ENCODE measurements around the gene KRTAP24-1. TPM values are rescaled to one million over a fixed set of nuclear protein-coding genes. Genes with fewer than 3 reads are reported as not detected.

KRTAP24-1 gene
- total and polyA plus RNA-seq, 9 of the 15 experiments (the other 6 are each of a cell fraction or from before 2014, with no cell fraction given): not detected

DNA sequence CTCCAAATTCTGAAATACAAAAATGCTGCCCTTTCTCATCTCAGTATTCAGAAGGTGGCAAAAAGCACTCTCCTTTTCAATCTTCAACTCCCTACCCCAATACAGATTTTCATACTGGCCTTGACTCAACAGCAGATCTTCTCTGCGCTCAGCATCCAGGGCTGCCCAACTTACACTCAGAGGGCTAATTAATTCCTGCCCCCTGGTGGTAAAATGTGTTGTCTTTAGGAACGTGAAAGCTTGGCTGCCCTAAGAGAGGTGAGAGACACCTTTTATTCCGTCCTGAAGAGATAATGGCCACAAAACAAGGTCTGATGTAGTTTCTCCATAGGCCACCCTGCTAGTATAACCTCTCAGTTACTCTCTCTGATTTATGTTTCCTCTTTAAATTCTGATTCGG is 25.0 kb downstream of the KRTAP24-1 start:
- FAIRE-seq: no peak
- CTCF ChIA-PET (ENCODE audit: low intra/inter-chr PET ratio): no interaction called here

More for the DNA sequence above, 25.0 kb downstream of the KRTAP24-1 start:
- in situ Hi-C loops (cut with MboI): no loop called here
- Histone ChIP-seq H3K9me1 (ENCODE audit: control insufficient read depth, insufficient read depth, low read length) (no peaks in the 10 kb centered on the region), H3K27ac (ENCODE audit: extremely low read depth, low read depth, low read length) (no peak overlapping the region), H3K27me3 (ENCODE audit: control insufficient read depth in 2 of 2, insufficient read depth in 2 of 2, low read length in 2 of 2) (no peaks in the 10 kb centered on the region), H3K9me3 (replicated peaks; ENCODE audit: control insufficient read depth, insufficient read depth, low read depth, low read length) (no peaks in the 10 kb centered on the region), H4K20me1 (replicated peaks; ENCODE audit: control insufficient read depth, insufficient read depth, low read length) (no peaks in the 10 kb centered on the region), H2AFZ (ENCODE audit: low read depth, low read length) (no peak overlapping the region), H3K4me3 (no peak overlapping the region), H3K4me1 (replicated peaks in 1 of 2; ENCODE audit: control insufficient read depth in 2 of 2, insufficient read depth in 2 of 2, low read length in 2 of 2) (no peaks in the 10 kb centered on the region), H3K9ac (ENCODE audit: insufficient read depth in 1 of 2, low read depth in 2 of 2, low read length in 2 of 2) (no peak overlapping the region), H3K36me3 (ENCODE audit: control insufficient read depth, insufficient read depth, low read length) (no peaks in the 10 kb centered on the region), H3K79me2 (ENCODE audit: control insufficient read depth, insufficient read depth, low read length) (no peaks in the 10 kb centered on the region), H3K4me2 (ENCODE audit: insufficient read depth, low read length) (no peak overlapping the region)
- WGBS (ENCODE audit: insufficient coverage, low coverage, missing lambda C conversion rate): 2% methylated on average over 4 of the region's 4 CpGs
- no peak for TF ChIP-seq ZFPM2 (CRISPR knock-in tag; IDR thresholded peaks at IDR 0.05)
- peak; percentile 25 to 59; a peak in 3 of 4 replicates for TF ChIP-seq RAD21 (CRISPR knock-in tag; conservative IDR thresholded peaks at IDR 0.05 in 1 of 2, IDR thresholded peaks at IDR 0.05 in 1 of 2)
- no peak for TF ChIP-seq SMARCE1 (IDR thresholded peaks at IDR 0.05)
- TF ChIP-seq, protein P1, sequence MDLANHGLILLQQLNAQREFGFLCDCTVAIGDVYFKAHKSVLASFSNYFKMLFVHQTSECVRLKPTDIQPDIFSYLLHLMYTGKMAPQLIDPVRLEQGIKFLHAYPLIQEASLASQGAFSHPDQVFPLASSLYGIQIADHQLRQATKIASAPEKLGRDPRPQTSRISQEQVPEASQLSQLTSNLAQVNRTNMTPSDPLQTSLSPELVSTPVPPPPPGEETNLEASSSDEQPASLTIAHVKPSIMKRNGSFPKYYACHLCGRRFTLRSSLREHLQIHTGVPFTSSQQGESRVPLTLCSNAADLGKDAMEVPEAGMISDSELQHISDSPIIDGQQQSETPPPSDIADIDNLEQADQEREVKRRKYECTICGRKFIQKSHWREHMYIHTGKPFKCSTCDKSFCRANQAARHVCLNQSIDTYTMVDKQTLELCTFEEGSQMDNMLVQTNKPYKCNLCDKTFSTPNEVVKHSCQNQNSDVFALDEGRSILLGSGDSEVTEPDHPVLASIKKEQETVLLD (IDR thresholded peaks at IDR 0.05): no peak
- TF ChIP-seq ZNF347 (CRISPR knock-in tag; IDR thresholded peaks at IDR 0.05; ENCODE audit: low read depth): no peak
- 0 out of 2 replicates have a peak, but pooled peaks have one; percentile 19 for TF ChIP-seq SMC3 (conservative IDR thresholded peaks at IDR 0.05; ENCODE audit: insufficient read depth, low read depth, low read length)
- TF ChIP-seq, protein P2, sequence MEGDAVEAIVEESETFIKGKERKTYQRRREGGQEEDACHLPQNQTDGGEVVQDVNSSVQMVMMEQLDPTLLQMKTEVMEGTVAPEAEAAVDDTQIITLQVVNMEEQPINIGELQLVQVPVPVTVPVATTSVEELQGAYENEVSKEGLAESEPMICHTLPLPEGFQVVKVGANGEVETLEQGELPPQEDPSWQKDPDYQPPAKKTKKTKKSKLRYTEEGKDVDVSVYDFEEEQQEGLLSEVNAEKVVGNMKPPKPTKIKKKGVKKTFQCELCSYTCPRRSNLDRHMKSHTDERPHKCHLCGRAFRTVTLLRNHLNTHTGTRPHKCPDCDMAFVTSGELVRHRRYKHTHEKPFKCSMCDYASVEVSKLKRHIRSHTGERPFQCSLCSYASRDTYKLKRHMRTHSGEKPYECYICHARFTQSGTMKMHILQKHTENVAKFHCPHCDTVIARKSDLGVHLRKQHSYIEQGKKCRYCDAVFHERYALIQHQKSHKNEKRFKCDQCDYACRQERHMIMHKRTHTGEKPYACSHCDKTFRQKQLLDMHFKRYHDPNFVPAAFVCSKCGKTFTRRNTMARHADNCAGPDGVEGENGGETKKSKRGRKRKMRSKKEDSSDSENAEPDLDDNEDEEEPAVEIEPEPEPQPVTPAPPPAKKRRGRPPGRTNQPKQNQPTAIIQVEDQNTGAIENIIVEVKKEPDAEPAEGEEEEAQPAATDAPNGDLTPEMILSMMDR (IDR thresholded peaks at IDR 0.05 in 2 of 3, conservative IDR thresholded peaks at IDR 0.05 in 1 of 3; ENCODE audit: insufficient read depth in 2 of 3, low read depth in 1 of 3, low read length in 3 of 3): peak; percentile 38 to 42 (median 41); a peak in 4 of 6 replicates
- TF ChIP-seq SRSF9 (IDR thresholded peaks at IDR 0.05; ENCODE audit: borderline replicate concordance, low read depth, low read length): no peak
- ATAC-seq: peak; percentile 80
- POLR2A ChIA-PET: interaction anchor here (0.6 kb wide), 1 partner anchor 1164 kb away, joined by 3 read pairs; no protein-coding TSS in a partner anchor
- peak; percentile 25 to 48 (median 26) for DNase-seq (ENCODE audit: extremely low read depth in 1 of 4, low spot score in 3 of 4)
- BruUV-seq (replicated peaks): no TSS peak
- intact Hi-C loops (cut with micrococcal nuclease): no loop called here

Data from K562 (cell line).